ENCODE measurements around the gene CLEC17A.
"Not testable (repeated sequence)": the region's sequence is repeated elsewhere in the genome, so short reads cannot be mapped to it uniquely, and the experiment has no call there.

The CLEC17A gene, protein sequence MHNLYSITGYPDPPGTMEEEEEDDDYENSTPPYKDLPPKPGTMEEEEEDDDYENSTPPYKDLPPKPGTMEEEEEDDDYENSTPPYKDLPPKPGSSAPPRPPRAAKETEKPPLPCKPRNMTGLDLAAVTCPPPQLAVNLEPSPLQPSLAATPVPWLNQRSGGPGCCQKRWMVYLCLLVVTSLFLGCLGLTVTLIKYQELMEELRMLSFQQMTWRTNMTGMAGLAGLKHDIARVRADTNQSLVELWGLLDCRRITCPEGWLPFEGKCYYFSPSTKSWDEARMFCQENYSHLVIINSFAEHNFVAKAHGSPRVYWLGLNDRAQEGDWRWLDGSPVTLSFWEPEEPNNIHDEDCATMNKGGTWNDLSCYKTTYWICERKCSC

DNA sequence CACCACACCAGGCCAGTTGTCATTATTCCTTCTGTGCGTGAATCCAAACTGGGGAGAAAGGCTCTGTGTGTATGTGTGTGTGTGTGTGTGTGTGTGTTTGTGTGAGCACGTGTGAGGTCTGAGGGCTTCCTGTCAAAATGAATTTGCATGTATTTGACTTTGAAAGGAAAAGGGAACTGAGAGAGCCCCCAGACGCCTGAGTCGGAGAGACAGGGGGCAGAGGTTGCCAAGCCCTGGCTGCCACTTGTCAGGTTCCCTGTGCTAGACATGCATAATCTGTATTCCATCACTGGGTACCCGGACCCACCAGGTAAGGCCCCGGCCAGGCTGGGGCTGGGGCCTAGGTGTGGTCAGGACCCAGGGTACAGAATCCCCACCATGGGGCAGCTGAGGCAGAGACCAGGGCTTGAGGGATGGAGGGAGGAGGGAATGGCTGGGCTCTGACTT lies at the start of gene CLEC17A:
Gene CLEC17A, plus strand, starts transcription at position 191 of the 447 bp plus-strand sequence. Its CDS starts 77 bp downstream, at position 268.
- in situ Hi-C loops (cut with HindIII; ENCODE audit: low pct_ligation_motif_present, low sequenced_read_pairs): no loop called here
- H3K36me3 ChIP-seq (replicated peaks): no peaks in the 10 kb centered on the region
- H3K27me3 ChIP-seq (replicated peaks): no peaks in the 10 kb centered on the region
- DNase-seq: no peak
- no peak within 1 kb of the TSS for H3K27ac ChIP-seq
- TF ChIP-seq, protein P1, sequence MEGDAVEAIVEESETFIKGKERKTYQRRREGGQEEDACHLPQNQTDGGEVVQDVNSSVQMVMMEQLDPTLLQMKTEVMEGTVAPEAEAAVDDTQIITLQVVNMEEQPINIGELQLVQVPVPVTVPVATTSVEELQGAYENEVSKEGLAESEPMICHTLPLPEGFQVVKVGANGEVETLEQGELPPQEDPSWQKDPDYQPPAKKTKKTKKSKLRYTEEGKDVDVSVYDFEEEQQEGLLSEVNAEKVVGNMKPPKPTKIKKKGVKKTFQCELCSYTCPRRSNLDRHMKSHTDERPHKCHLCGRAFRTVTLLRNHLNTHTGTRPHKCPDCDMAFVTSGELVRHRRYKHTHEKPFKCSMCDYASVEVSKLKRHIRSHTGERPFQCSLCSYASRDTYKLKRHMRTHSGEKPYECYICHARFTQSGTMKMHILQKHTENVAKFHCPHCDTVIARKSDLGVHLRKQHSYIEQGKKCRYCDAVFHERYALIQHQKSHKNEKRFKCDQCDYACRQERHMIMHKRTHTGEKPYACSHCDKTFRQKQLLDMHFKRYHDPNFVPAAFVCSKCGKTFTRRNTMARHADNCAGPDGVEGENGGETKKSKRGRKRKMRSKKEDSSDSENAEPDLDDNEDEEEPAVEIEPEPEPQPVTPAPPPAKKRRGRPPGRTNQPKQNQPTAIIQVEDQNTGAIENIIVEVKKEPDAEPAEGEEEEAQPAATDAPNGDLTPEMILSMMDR (IDR thresholded peaks at IDR 0.05; ENCODE audit: low read depth, low read length, missing control alignments): no peak
- no peak within 1 kb of the TSS for H3K4me3 ChIP-seq (ENCODE audit: low read depth, low read length)

DNA sequence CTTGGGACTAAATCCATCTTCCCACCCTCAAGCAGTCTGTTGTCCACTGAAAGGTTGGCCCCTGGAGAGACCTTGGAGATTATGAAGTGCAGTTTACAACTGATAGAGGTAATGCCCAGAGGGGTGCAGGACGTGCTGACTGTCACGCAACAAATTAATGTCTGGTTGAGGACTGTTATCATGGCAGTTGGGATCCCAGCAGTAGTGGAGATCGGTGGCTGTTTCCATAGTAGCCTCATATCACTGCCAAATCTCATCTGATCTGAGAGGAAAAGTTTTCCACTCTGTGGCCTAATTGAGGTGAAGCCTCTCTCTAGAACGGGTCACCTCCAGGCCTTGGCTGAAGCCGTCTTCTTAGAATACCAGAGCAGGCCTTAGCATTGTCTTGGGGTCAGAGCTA lies 49.4 kb upstream of the CLEC17A start:
- TF ChIP-seq, protein P1 (IDR thresholded peaks at IDR 0.05; ENCODE audit: low read depth, low read length, missing control alignments): no peak
- in situ Hi-C loops (cut with HindIII; ENCODE audit: low pct_ligation_motif_present, low sequenced_read_pairs): no loop called here
- no peak overlapping the region for H3K4me3 ChIP-seq (ENCODE audit: low read depth, low read length)

DNA sequence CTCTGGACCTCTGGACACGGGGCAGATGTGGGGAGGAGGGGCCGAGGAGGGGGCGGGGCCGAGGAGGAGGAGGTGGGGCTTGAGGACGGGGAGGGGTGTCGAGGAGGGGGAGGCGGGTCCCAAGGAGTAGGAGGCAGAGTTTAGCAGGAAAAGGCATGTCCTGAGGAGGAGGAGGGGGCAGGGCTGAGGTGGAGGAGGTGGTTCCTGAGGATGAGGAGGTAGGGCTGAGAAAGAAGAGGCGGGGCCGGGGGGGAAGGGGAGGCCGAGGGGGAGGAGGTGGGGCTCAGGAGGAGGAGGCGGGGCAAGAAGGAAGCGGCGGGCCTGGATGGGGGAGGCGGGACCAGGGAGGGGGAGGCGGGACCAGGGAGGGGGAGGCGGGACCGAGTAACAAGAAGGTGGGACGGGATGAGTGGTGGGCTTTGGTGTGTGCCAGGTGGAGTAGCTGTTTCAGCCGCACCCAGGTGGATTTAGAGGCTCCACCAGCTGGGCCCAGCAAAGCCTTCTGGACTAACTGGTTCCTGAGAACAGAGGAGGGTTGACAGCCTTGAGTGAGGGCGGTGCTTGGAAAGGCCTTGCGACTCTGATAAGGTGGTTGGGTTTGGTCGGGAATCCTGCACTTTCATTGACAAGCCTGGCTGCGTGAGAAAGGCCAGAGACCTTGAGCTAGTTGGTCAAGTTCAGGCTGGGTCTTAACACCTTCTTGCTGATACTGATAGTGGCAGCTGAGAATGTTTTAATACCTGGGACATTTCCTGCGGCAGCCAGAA lies 45.8 kb upstream of the CLEC17A start:
- Histone ChIP-seq H3K4me3 (ENCODE audit: low read depth, low read length) (no peak overlapping the region), H3K27ac (no peak overlapping the region), H3K36me3 (replicated peaks) (no peaks in the 10 kb centered on the region), H3K27me3 (replicated peaks) (no peaks in the 10 kb centered on the region)
- TF ChIP-seq, protein P1 (IDR thresholded peaks at IDR 0.05; ENCODE audit: low read depth, low read length, missing control alignments): no peak
- DNase-seq: peak; percentile 31
- in situ Hi-C loops (cut with HindIII; ENCODE audit: low pct_ligation_motif_present, low sequenced_read_pairs): no loop called here

More for the DNA sequence above, 49.4 kb upstream of the CLEC17A start:
- Histone ChIP-seq H3K36me3 (replicated peaks) (no peaks in the 10 kb centered on the region), H3K27me3 (replicated peaks) (no peaks in the 10 kb centered on the region), H3K27ac (no peak overlapping the region)
- no peak for DNase-seq

- Histone ChIP-seq H3K27me3 (replicated peaks) (no peaks in the 10 kb centered on the region), H3K4me3 (ENCODE audit: low read depth, low read length) (no peak overlapping the region), H3K27ac (no peak overlapping the region), H3K36me3 (replicated peaks) (no peaks in the 10 kb centered on the region)
- no peak for DNase-seq
- TF ChIP-seq, protein P1 (IDR thresholded peaks at IDR 0.05; ENCODE audit: low read depth, low read length, missing control alignments): no peak
- in situ Hi-C loops (cut with HindIII; ENCODE audit: low pct_ligation_motif_present, low sequenced_read_pairs): no loop called here
These were observed 42.0 kb upstream of the CLEC17A start for GRCh38 chr19:14540741-14541525.

DNA sequence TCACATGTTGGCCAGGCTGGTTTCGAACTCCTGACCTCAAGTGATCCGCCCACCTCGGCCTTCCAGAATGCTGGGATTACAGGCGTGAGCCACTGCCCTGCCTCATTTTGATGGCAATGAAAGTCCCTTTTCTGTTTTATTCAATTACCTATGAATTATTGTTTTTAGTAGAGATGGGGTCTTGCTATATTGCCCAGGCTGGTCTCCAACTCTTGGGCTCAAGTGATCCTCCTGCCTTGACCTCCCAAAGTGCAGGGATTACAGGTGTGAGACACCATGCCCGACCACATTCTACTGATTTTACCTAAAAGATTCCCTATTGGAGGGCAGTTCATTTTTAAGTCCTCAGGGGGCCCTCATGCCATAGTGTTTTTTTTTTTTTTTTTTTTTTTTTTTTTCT lies 40.9 kb upstream of the CLEC17A start:
- in situ Hi-C loops (cut with HindIII; ENCODE audit: low pct_ligation_motif_present, low sequenced_read_pairs); H3K27ac ChIP-seq; H3K36me3 ChIP-seq (replicated peaks); H3K4me3 ChIP-seq (ENCODE audit: low read depth, low read length); DNase-seq; H3K27me3 ChIP-seq (replicated peaks): not testable (repeated sequence)

Data from brain microvascular endothelial cell (primary cell).